Omental fat pad (tissue), 4 donors: ENCODE measurements around the gene ZDHHC8. TPM values are rescaled to one million over a fixed set of nuclear protein-coding genes. Genes with fewer than 3 reads are reported as not detected.
A peak's percentile ranks its signal among the peaks of the same experiment; 100 is the strongest.

ENCODE experiments used
- ATAC-seq: fragments of 150-250 bp; one replicate; pipeline ENCODE4 v1.9.1; 2016; ENCODE audit warnings: mild to moderate bottlenecking, moderate library complexity; ENCODE audit not compliant: low FRiP score
- DNase-seq: peaks from one replicate; pipeline ENCODE4 v3.0.0-alpha.2; 2019; ENCODE audit warnings: low spot score
- total RNA-seq, 4 donors: library from RNA; depleted of rRNA; stranded (reverse); fragments of >200 nt; gene quantifications; one replicate each; pipeline ENCODE4 v1.1.0, GENCODE V29; 2016
- TF ChIP-seq, protein P1 (sequence below), 3 donors: fragments of 450-650 bp; IDR thresholded peaks; one replicate each; pipeline ENCODE4 v1.5.1; 2016 to 2017; ENCODE audit warnings: antibody characterized with exemption in 3 of 3, mild to moderate bottlenecking in 3 of 3, moderate library complexity in 2 of 3

The ZDHHC8 gene
- total RNA-seq, 4 donors from 2014 or later: 9.5 to 23.3 (median 16.4) TPM

DNA sequence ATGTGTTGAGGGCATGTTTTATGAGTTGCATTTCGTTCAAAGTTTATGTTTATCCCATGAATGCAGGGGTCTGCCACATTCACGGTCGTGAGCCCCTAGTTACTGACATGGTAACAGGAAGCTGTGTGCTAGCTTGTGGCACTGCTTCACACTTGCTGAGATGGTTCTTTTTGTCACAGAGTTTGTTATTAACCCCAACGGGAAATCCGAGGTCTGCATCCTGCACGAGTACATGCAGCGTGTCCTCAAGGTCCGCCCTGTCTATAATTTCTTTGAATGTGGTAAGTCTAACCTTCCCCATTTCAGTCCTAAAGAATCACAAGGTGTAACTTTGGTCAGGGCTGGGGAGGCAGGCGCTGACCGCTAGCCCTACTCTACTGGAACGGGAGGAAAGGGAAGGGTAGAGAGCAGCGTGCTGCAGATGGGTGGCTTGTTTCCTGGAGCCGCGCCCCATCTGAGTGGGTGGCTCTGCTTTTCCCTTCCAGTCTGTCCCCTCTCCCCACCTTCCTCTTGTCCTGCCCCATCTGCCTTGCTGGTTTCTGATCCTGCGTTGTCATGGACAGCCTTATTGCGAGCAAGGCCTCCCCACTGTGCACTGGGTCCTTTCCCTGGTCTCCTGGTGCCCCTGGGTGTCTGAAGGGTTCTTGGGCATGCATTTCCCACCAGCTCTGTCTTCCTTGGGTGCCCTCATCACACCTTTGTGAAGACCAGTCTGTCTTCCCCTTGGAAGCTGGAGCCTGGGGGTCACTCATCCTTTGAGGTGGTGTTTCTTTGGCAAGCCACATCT is 39.7 kb upstream of the ZDHHC8 start:
- DNase-seq: no peak
- ATAC-seq: no peak
- TF ChIP-seq, protein P1, sequence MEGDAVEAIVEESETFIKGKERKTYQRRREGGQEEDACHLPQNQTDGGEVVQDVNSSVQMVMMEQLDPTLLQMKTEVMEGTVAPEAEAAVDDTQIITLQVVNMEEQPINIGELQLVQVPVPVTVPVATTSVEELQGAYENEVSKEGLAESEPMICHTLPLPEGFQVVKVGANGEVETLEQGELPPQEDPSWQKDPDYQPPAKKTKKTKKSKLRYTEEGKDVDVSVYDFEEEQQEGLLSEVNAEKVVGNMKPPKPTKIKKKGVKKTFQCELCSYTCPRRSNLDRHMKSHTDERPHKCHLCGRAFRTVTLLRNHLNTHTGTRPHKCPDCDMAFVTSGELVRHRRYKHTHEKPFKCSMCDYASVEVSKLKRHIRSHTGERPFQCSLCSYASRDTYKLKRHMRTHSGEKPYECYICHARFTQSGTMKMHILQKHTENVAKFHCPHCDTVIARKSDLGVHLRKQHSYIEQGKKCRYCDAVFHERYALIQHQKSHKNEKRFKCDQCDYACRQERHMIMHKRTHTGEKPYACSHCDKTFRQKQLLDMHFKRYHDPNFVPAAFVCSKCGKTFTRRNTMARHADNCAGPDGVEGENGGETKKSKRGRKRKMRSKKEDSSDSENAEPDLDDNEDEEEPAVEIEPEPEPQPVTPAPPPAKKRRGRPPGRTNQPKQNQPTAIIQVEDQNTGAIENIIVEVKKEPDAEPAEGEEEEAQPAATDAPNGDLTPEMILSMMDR (IDR thresholded peaks at IDR 0.05): no peak

DNA sequence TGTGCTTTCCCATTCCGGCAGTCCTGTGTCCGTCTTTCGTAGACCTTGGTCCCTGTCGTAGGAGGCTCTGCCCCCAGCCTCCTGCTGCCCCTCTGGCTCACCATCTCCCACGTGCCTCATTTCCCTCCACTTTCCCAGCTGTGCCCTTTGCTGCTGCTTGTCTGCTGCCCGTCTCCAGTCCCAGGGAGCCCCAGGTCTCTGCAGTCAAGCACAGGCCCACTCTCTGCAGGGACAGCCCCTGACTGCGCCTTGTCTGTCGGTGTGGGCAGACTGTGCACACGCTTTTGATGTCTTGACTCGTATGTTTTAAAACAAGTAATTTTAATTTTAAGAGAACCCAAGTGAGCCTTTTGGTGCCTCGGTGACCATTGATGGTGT is 39.1 kb upstream of the ZDHHC8 start:
- DNase-seq (no peak), ATAC-seq (no peak)

DNA sequence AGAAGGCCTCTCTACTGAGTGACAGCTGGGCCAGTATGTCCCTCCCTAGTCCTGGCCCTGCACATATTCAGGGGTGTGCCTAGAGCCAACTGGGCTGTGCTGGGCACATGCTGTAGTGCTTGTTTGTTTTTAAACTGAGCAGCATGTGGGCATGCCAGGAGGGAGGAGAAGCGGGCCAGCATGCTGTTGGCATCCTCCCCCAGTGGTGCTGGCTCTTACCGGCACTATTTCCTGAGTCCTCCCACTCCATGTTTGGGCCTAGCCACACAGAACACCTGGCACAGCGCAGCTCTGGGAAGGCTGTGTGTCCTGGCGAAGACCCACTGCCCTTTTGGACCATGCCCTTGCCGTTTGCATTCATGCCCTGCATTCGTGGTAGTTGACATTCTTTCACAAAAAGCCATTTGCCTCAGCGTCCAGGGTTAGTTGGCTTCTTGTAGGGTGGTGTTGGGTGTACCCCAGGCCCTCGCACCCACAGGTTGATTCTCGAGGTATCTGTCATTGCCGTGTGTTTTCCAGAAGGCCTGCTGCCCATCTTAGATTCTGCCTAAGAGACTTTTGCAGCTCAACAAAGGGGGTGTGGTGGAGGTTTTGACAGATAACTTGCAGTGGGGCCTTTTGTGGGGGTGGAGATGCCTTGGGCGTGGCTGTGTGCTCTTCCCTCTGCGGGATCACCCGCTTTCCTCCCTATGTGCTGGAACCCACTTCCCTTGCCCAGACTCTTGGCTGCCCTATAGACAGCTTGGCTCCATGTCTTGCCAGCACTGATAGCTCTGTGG is 38.0 kb upstream of the ZDHHC8 start:
- DNase-seq (no peak), ATAC-seq (peak; percentile 29)
- TF ChIP-seq, protein P1 (IDR thresholded peaks at IDR 0.05): no peak

More for the DNA sequence above, 39.1 kb upstream of the ZDHHC8 start:
- TF ChIP-seq, protein P1 (IDR thresholded peaks at IDR 0.05): no peak

DNA sequence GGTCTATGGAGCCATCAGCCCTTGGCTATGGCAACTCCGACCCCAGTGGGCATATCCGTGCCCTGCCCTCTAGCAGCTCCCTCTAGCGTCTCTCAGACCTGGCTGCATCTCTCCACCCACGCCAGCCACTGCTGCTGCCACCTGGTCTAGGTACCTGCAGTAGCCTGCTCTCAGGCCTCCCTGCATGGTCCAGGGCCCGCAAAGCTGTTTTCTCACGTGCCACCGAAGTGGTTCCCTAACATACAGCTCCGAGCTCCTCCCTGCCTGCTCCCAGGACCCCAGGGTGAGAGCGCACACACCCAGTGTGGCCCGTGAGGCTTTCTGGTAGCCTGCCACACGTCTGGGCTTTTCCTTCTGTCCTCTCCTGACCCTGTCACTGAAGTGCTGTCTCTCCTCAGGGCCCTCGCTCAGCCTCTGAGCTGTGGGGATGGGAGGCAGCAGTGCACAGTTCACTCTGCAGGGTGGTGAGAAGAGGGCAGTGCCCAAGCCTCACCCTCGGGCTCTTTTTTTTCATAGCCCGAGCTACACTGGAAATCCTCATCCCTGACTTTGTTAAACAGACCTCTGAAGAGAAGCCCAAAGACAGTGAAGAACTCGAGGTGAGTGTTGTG is 37.3 kb upstream of the ZDHHC8 start:
- ATAC-seq: no peak
- TF ChIP-seq, protein P1 (IDR thresholded peaks at IDR 0.05): no peak
- no peak for DNase-seq

DNA sequence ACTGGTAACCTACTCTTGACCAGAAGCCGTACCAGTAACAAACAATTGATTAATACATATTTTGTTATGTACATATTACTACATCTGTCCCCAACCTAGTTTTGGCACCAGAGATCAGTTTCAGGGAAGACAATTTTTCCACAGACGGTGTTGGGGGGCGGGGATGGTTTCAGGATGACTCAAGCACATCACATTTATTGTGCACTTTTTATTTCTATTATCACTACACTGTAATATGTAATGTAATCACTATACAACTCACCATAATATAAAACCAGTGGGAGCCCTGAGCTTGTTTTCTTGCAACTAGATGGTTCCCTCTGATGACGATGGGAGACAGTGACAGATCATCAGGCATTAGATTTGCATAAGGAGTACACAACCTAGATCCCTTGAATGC is 36.1 kb upstream of the ZDHHC8 start:
- no peak for ATAC-seq
- TF ChIP-seq, protein P1 (IDR thresholded peaks at IDR 0.05): no peak
- DNase-seq: no peak

DNA sequence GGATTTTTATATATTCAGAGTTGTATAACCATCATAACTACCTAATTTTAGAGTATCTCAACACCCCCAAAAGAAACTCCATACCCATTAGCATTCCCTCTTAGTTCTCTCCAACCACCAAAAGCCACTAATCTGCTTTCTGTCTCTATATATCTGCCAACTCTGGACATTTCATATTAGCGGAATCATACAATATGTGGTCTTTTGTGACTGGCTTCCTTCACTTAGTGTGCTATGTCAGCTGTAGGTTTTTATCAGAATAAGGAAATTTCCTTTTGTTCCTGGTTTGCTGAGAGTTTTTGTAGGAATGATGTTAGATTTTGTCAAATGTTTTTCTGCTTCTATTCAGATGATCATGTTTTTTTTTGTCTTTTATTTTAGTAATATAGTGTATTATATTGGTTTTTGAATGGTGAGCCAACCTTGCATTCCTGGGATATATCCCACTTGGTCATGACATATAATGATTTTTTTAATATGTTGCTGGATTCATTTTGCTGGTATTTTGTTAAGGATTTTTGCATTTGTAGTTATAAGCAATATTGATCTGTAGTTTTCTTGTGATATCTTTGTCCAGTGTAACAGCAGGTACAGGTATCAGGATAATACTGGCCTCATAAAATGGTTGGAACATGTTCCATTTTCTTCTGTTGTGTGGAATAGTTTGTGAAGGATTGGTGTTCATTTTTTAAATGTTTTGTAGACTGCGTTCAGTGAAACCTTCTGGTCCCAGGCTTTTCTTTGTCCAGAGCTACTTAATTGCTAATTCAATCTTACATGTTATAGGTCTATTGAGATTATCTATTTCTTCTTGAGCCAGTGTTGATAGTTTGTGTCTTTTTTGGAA is 34.8 kb upstream of the ZDHHC8 start:
- TF ChIP-seq, protein P1 (IDR thresholded peaks at IDR 0.05): no peak
- no peak for ATAC-seq
- DNase-seq: no peak
